ENCODE measurements around the gene EVX1. TPM values are rescaled to one million over a fixed set of nuclear protein-coding genes. Genes with fewer than 3 reads are reported as not detected.
A peak's percentile ranks its signal among the peaks of the same experiment; 100 is the strongest.

The EVX1 gene
- total and polyA plus RNA-seq, 2 experiments from 2014 or later = 0.95 to 1.1 TPM

GRCh38 chr7:27245124-27245797, 2.7 kb downstream of the EVX1 start:
- no peaks in the 10 kb centered on the region for H3K36me3 ChIP-seq (replicated peaks; ENCODE audit: insufficient read depth, low read depth)
- no peak overlapping the region for H3K27ac ChIP-seq
- no peak overlapping the region for H3K4me3 ChIP-seq
- no peak for DNase-seq (ENCODE audit: low spot score)
- peaks cover 5% of the 10 kb centered on the region for H3K79me2 ChIP-seq
- no peaks in the 10 kb centered on the region for H3K9me2 ChIP-seq (replicated peaks; ENCODE audit: insufficient read depth)
- peak overlapping the region; percentile 96 for H3K4me2 ChIP-seq
- H2AFZ ChIP-seq = no peak overlapping the region
- no peaks in the 10 kb centered on the region for H3K9me3 ChIP-seq (ENCODE audit: low read depth)
- peaks cover 100% of the 10 kb centered on the region for H3K27me3 ChIP-seq
- H3K4me1 ChIP-seq (ENCODE audit: insufficient read depth) = no peaks in the 10 kb centered on the region
- TF ChIP-seq CTCF (IDR thresholded peaks at IDR 0.05; ENCODE audit: poor library complexity) = no peak
- peak; percentile 24 for TF ChIP-seq EZH2 (IDR thresholded peaks at IDR 0.05; ENCODE audit: borderline replicate concordance)
- peak; percentile 33 for TF ChIP-seq EZH2phosphoT487 (IDR thresholded peaks at IDR 0.05; ENCODE audit: low read depth, severe bottlenecking, unreplicated experiment)
- no peaks in the 10 kb centered on the region for H4K20me1 ChIP-seq (ENCODE audit: insufficient read depth, poor library complexity, severe bottlenecking)
- 30% methylated on average over 36 of the region's 37 CpGs for WGBS (ENCODE audit: low lambda C conversion rate, missing lambda C conversion rate)

- Histone ChIP-seq H3K36me3 (replicated peaks; ENCODE audit: insufficient read depth, low read depth) (no peaks in the 10 kb centered on the region), H4K20me1 (ENCODE audit: insufficient read depth, poor library complexity, severe bottlenecking) (no peaks in the 10 kb centered on the region), H3K4me2 (peak overlapping the region; percentile 96), H3K79me2 (peaks cover 5% of the 10 kb centered on the region), H3K27me3 (peaks cover 100% of the 10 kb centered on the region), H3K4me3 (no peak overlapping the region), H3K9me2 (replicated peaks; ENCODE audit: insufficient read depth) (no peaks in the 10 kb centered on the region), H3K4me1 (ENCODE audit: insufficient read depth) (no peaks in the 10 kb centered on the region), H3K9me3 (ENCODE audit: low read depth) (no peaks in the 10 kb centered on the region), H3K27ac (no peak overlapping the region), H2AFZ (no peak overlapping the region)
- no peak for TF ChIP-seq EZH2 (IDR thresholded peaks at IDR 0.05; ENCODE audit: borderline replicate concordance)
- no peak for TF ChIP-seq EZH2phosphoT487 (IDR thresholded peaks at IDR 0.05; ENCODE audit: low read depth, severe bottlenecking, unreplicated experiment)
- TF ChIP-seq CTCF (IDR thresholded peaks at IDR 0.05; ENCODE audit: poor library complexity) = no peak
- 43% methylated on average over 63 of the region's 90 CpGs for WGBS (ENCODE audit: low lambda C conversion rate, missing lambda C conversion rate)
- no peak for DNase-seq (ENCODE audit: low spot score)
Observed at GRCh38 chr7:27245798-27246691, 3.4 kb downstream of the EVX1 start.

GRCh38 chr7:27247000-27247399, 4.4 kb downstream of the EVX1 start:
- Histone ChIP-seq H3K79me2 (no peaks in the 10 kb centered on the region), H4K20me1 (ENCODE audit: insufficient read depth, poor library complexity, severe bottlenecking) (no peaks in the 10 kb centered on the region), H3K27ac (no peak overlapping the region), H3K4me1 (ENCODE audit: insufficient read depth) (peaks cover 7% of the 10 kb centered on the region), H3K4me2 (no peak overlapping the region), H3K36me3 (replicated peaks; ENCODE audit: insufficient read depth, low read depth) (no peaks in the 10 kb centered on the region), H3K9me2 (replicated peaks; ENCODE audit: insufficient read depth) (no peaks in the 10 kb centered on the region), H2AFZ (no peak overlapping the region), H3K4me3 (no peak overlapping the region), H3K9me3 (ENCODE audit: low read depth) (no peaks in the 10 kb centered on the region), H3K27me3 (peaks cover 100% of the 10 kb centered on the region)
- no peak for TF ChIP-seq CTCF (IDR thresholded peaks at IDR 0.05; ENCODE audit: poor library complexity)
- 71% methylated on average over 7 of the region's 7 CpGs for WGBS (ENCODE audit: low lambda C conversion rate, missing lambda C conversion rate)
- DNase-seq (ENCODE audit: low spot score) = no peak
